IMR-90 (cell line): ENCODE data around the gene PSD2. TPM values are rescaled to one million over a fixed set of nuclear protein-coding genes. Genes with fewer than 3 reads are reported as not detected.

Experiments used
- ATAC-seq: fragments of 200-7000 bp; cut with Tn5 transposase; 2 replicates; pipeline ENCODE4 v1.9.1; 2020; ENCODE audit warnings: low read depth, mild to moderate bottlenecking, moderate library complexity
- BruUV-seq: library from RNA; stranded (reverse); fragments of 400-500 nt; replicated peaks from 2 replicates; lab custom pipeline; 2021; lab: Mats Ljungman, UMichigan
- CTCF ChIA-PET: fragments of 300-600 bp; formaldehyde crosslinking; extraction: SDS; loops from one replicate; lab custom pipeline; 2021; ENCODE audit warnings: antibody characterized with exemption; lab: Yijun Ruan, JAX
- POLR2A ChIA-PET: fragments of 300-600 bp; sonication (Branson Sonifier 250); formaldehyde crosslinking; loops from one replicate; lab custom pipeline; 2022; ENCODE audit warnings: antibody characterized with exemption; ENCODE audit not compliant: unreplicated experiment; lab: Charles Lee
- DNase-seq: peaks from one replicate; pipeline ENCODE4 v3.0.0; 2013
- H2AFZ ChIP-seq: replicated peaks from 2 replicates; pipeline ENCODE3; 2013; ENCODE audit warnings: low read length, mild to moderate bottlenecking; ENCODE audit not compliant: poor library complexity
- H2AK5ac ChIP-seq: 2 replicates; pipeline ENCODE4 v1.6.1; 2013; ENCODE audit warnings: low read depth, low read length, inconsistent platforms
- H2AK9ac ChIP-seq: replicated peaks from 2 replicates; pipeline ENCODE3; 2013; ENCODE audit warnings: mild to moderate bottlenecking, low read depth, low read length, moderate library complexity; ENCODE audit not compliant: poor library complexity
- H2BK120ac ChIP-seq: 2 replicates; pipeline ENCODE4 v1.6.1; 2013; ENCODE audit warnings: low read depth, low read length, inconsistent platforms
- H2BK15ac ChIP-seq: 3 replicates; pipeline ENCODE4 v1.6.1; 2013; ENCODE audit warnings: low read depth, low read length, inconsistent platforms
- H2BK20ac ChIP-seq: 2 replicates; pipeline ENCODE4 v1.6.1; 2013; ENCODE audit warnings: low read depth, mild to moderate bottlenecking, inconsistent platforms, low read length, moderate library complexity
- H2BK5ac ChIP-seq: 2 replicates; pipeline ENCODE4 v1.6.1; 2013; ENCODE audit warnings: mild to moderate bottlenecking, low read depth, low read length, inconsistent platforms; ENCODE audit not compliant: poor library complexity, severe bottlenecking
- H3K14ac ChIP-seq: replicated peaks from 2 replicates; pipeline ENCODE4 v1.6.1; 2013; ENCODE audit warnings: low read depth, low read length, inconsistent platforms
- H3K18ac ChIP-seq: 2 replicates; pipeline ENCODE4 v1.6.1; 2013; ENCODE audit warnings: low read depth, low read length, control low read depth
- H3K23ac ChIP-seq: 2 replicates; pipeline ENCODE4 v1.6.1; 2013; ENCODE audit warnings: low read depth, low read length, inconsistent platforms
- H3K27ac ChIP-seq: 2 replicates; pipeline ENCODE4 v1.5.1; 2013; ENCODE audit warnings: mild to moderate bottlenecking, control low read depth, low read length; ENCODE audit not compliant: insufficient read depth
- H3K27me3 ChIP-seq: 2 replicates; pipeline ENCODE4 v1.6.1; 2013; ENCODE audit warnings: low read length; ENCODE audit not compliant: control insufficient read depth, insufficient read depth
- H3K36me3 ChIP-seq: 2 replicates; pipeline ENCODE4 v1.6.1; 2013; ENCODE audit warnings: low read length, mixed read lengths; ENCODE audit not compliant: control insufficient read depth, insufficient read depth
- H3K4ac ChIP-seq: 2 replicates; pipeline ENCODE4 v1.6.1; 2013; ENCODE audit warnings: low read depth, low read length, inconsistent platforms
- H3K4me1 ChIP-seq: 2 replicates; pipeline ENCODE4 v1.6.1; 2013; ENCODE audit warnings: low read length, mixed read lengths; ENCODE audit not compliant: control insufficient read depth, insufficient read depth
- H3K4me2 ChIP-seq: 2 replicates; pipeline ENCODE4 v1.6.1; 2013; ENCODE audit warnings: low read depth, mild to moderate bottlenecking, control low read depth, low read length, moderate library complexity
- H3K4me3 ChIP-seq: 2 replicates; pipeline ENCODE4 v1.5.1; 2013; ENCODE audit warnings: low read depth, mild to moderate bottlenecking, control low read depth, low read length, moderate library complexity; ENCODE audit not compliant: insufficient read depth
- H3K56ac ChIP-seq: 2 replicates; pipeline ENCODE4 v1.6.1; 2013; ENCODE audit warnings: low read length, inconsistent platforms; ENCODE audit not compliant: insufficient read depth; ENCODE audit errors: extremely low read depth
- H3K79me1 ChIP-seq, 2 experiments: 2 replicates each; pipeline ENCODE4 v1.6.1; 2013; ENCODE audit warnings: low read length in 2 of 2, inconsistent platforms in 1 of 2, low read depth in 1 of 2
- H3K9ac ChIP-seq: 2 replicates; pipeline ENCODE4 v1.6.1; 2013; ENCODE audit warnings: low read depth, low read length, control low read depth
- H3K9me1 ChIP-seq: 2 replicates; pipeline ENCODE4 v1.6.1; 2013; ENCODE audit warnings: low read length, inconsistent platforms; ENCODE audit not compliant: insufficient read depth
- H3K9me3 ChIP-seq: 2 replicates; pipeline ENCODE4 v1.6.1; 2013; ENCODE audit warnings: low read length; ENCODE audit not compliant: control insufficient read depth, insufficient read depth
- H4K20me1 ChIP-seq: 2 replicates; pipeline ENCODE4 v1.6.1; 2013; ENCODE audit warnings: low read length, inconsistent platforms; ENCODE audit not compliant: insufficient read depth
- H4K5ac ChIP-seq: 2 replicates; pipeline ENCODE4 v1.6.1; 2013; ENCODE audit warnings: mild to moderate bottlenecking, low read depth, low read length, control low read depth
- H4K8ac ChIP-seq, 2 experiments: 2 replicates each; pipeline ENCODE4 v1.6.1; 2013; ENCODE audit warnings: low read depth in 2 of 2, low read length in 2 of 2, control low read depth in 1 of 2, inconsistent platforms in 1 of 2
- H4K91ac ChIP-seq: 2 replicates; pipeline ENCODE4 v1.6.1; 2013; ENCODE audit warnings: low read depth, low read length, inconsistent platforms; ENCODE audit not compliant: insufficient read depth
- BHLHE40 ChIP-seq: fragments of 150-350 bp; IDR thresholded peaks from 2 replicates; pipeline ENCODE4 v1.6.1; 2016; ENCODE audit warnings: mild to moderate bottlenecking, low read depth, low read length
- CEBPB ChIP-seq: IDR thresholded peaks from 2 replicates; pipeline ENCODE4 v1.6.1; 2012; ENCODE audit warnings: low read depth, low read length, improper control_type of control experiment
- CHD1 ChIP-seq: IDR thresholded peaks from 2 replicates; pipeline ENCODE4 v1.6.1; 2012; ENCODE audit warnings: low read depth, low read length, improper control_type of control experiment
- FOS ChIP-seq: fragments of 150-350 bp; IDR thresholded peaks from 2 replicates; pipeline ENCODE4 v1.6.1; 2016; ENCODE audit warnings: low read depth, low read length
- MAFK ChIP-seq: IDR thresholded peaks from 2 replicates; pipeline ENCODE4 v1.6.1; 2012; ENCODE audit warnings: low read depth, low read length, improper control_type of control experiment
- MAZ ChIP-seq: IDR thresholded peaks from 2 replicates; pipeline ENCODE4 v1.6.1; 2012; ENCODE audit warnings: low read depth, mild to moderate bottlenecking, low read length, improper control_type of control experiment, moderate library complexity, borderline replicate concordance
- MXI1 ChIP-seq: IDR thresholded peaks from 2 replicates; pipeline ENCODE4 v1.6.1; 2012; ENCODE audit warnings: low read depth, mild to moderate bottlenecking, low read length, moderate library complexity, borderline replicate concordance
- NFE2L2 ChIP-seq: fragments of 150-350 bp; IDR thresholded peaks from 2 replicates; pipeline ENCODE4 v1.6.1; 2016; ENCODE audit warnings: low read depth, mild to moderate bottlenecking, low read length
- POLR2A ChIP-seq: IDR thresholded peaks from 2 replicates; pipeline ENCODE4 v1.6.1; 2012; ENCODE audit warnings: mild to moderate bottlenecking, low read depth, low read length
- RAD21 ChIP-seq: IDR thresholded peaks from 2 replicates; pipeline ENCODE4 v1.6.1; 2012; ENCODE audit warnings: low read length, improper control_type of control experiment
- RCOR1 ChIP-seq: IDR thresholded peaks from 2 replicates; pipeline ENCODE4 v1.6.1; 2012; ENCODE audit warnings: mild to moderate bottlenecking, low read length, improper control_type of control experiment; ENCODE audit not compliant: insufficient replicate concordance
- SMC3 ChIP-seq: fragments of 150-350 bp; IDR thresholded peaks from 2 replicates; pipeline ENCODE4 v1.6.1; 2016; ENCODE audit warnings: low read depth, mild to moderate bottlenecking, antibody characterized with exemption, low read length, moderate library complexity
- WGBS, 2 experiments: methylation state at CpG; one replicate each; pipeline versions ENCODE4 v1.1.5 to v1.1.7; 2013; ENCODE audit warnings: missing lambda C conversion rate in 2 of 2; ENCODE audit not compliant: insufficient read length in 1 of 2; ENCODE audit errors: extremely low coverage in 2 of 2; 5-methylcytosine and 5-hydroxymethylcytosine counted together
- dilution Hi-C: fragments of 300-500 bp; cut with HindIII; formaldehyde crosslinking; loops from one replicate; pipeline ENCODE4 v1.14.3; 2018; ENCODE audit warnings: low sequenced_read_pairs; ENCODE audit not compliant: unreplicated experiment
- in situ Hi-C: fragments of 300-500 bp; cut with MboI; formaldehyde crosslinking; loops from 3 replicates; pipeline ENCODE4 v1.14.3; 2019; ENCODE audit warnings: low sequenced_read_pairs, inconsistent platforms, mixed read lengths
- intact Hi-C: fragments of 100-400 bp; cut with micrococcal nuclease; formaldehyde crosslinking; loops from 2 replicates; pipeline ENCODE4 v1.10.0; 2022
- polyA plus RNA-seq, 3 experiments: library from polyadenylated mRNA; depleted of rRNA; stranded (reverse); fragments of >200 nt; gene quantifications; 2 replicates each; pipeline ENCODE4 v1.2.3, GENCODE V29; 2012; ENCODE audit warnings: low replicate concordance in 1 of 3
- total RNA-seq: library from RNA; depleted of rRNA; stranded (reverse); fragments of >200 nt; gene quantifications from 2 replicates; pipeline ENCODE4 v1.2.3, GENCODE V29; 2012
- TF ChIP-seq, protein P1 (sequence below): fragments of 150-350 bp; IDR thresholded peaks from 2 replicates; pipeline ENCODE4 v1.6.1; 2016; ENCODE audit warnings: low read depth, mild to moderate bottlenecking, low read length, moderate library complexity, borderline replicate concordance
- TF ChIP-seq, protein P2 (sequence below): fragments of 150-350 bp; IDR thresholded peaks from 2 replicates; pipeline ENCODE4 v1.6.1; 2017; ENCODE audit warnings: mild to moderate bottlenecking, antibody characterized with exemption, low read length, low read depth
- TF ChIP-seq, protein P3 (sequence below): conservative IDR thresholded peaks from 2 replicates; pipeline ENCODE4 v1.5.1; 2012; ENCODE audit warnings: mild to moderate bottlenecking, low read depth, low read length, improper control_type of control experiment

The PSD2 gene
- total and polyA plus RNA-seq, 2 of the 4 experiments (the other 2 are of a cell fraction) = 0.05 TPM; not detected in 1

- BruUV-seq = no TSS peak
- ChIA-PET POLR2A (no interaction called here), CTCF (no interaction called here)
- H4K20me1 ChIP-seq = no peaks in the 10 kb centered on the region
- no peak overlapping the region for H2BK20ac ChIP-seq
- no peaks in the 10 kb centered on the region for H3K79me1 ChIP-seq
- H4K8ac ChIP-seq = no peak overlapping the region
- no peak overlapping the region for H3K18ac ChIP-seq
- no peak overlapping the region for H2BK15ac ChIP-seq
- in situ Hi-C loops (no loop called here), dilution Hi-C loops (no loop called here), intact Hi-C loops (no loop called here)
- no peak overlapping the region for H2AK5ac ChIP-seq
- no peak overlapping the region; the same call in 1 of the 2 replicates for H3K14ac ChIP-seq
- H3K9me1 ChIP-seq = no peaks in the 10 kb centered on the region
- no peak overlapping the region for H4K91ac ChIP-seq
- H3K9me3 ChIP-seq = no peaks in the 10 kb centered on the region
- no peak for DNase-seq
- 62% methylated on average over 3 of the region's 8 CpGs; no CpG with 5 or more reads in 1 of the 2 experiments for WGBS, 2 experiments
- no peaks in the 10 kb centered on the region for H3K4me1 ChIP-seq
- H2BK5ac ChIP-seq = no peak overlapping the region
- no peaks in the 10 kb centered on the region for H3K36me3 ChIP-seq
- no peak overlapping the region for H3K4me2 ChIP-seq
- no peak overlapping the region for H2AK9ac ChIP-seq
- H3K27ac ChIP-seq = no peak overlapping the region
- peaks cover 48% of the 10 kb centered on the region for H3K27me3 ChIP-seq
- H4K5ac ChIP-seq = no peak overlapping the region
- no peak for ATAC-seq
- no peak overlapping the region for H3K4me3 ChIP-seq
- no peak overlapping the region for H3K56ac ChIP-seq
- H2BK120ac ChIP-seq = no peak overlapping the region
- H2AFZ ChIP-seq = no peak overlapping the region
- no peak overlapping the region for H3K23ac ChIP-seq
- no peak overlapping the region for H3K9ac ChIP-seq
- no peak overlapping the region for H3K4ac ChIP-seq
- TF ChIP-seq, protein P1, sequence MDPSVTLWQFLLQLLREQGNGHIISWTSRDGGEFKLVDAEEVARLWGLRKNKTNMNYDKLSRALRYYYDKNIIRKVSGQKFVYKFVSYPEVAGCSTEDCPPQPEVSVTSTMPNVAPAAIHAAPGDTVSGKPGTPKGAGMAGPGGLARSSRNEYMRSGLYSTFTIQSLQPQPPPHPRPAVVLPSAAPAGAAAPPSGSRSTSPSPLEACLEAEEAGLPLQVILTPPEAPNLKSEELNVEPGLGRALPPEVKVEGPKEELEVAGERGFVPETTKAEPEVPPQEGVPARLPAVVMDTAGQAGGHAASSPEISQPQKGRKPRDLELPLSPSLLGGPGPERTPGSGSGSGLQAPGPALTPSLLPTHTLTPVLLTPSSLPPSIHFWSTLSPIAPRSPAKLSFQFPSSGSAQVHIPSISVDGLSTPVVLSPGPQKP = no peak
- TF ChIP-seq MXI1 (no peak), RAD21 (no peak), RCOR1 (no peak), MAZ (no peak), SMC3 (no peak), MAFK (no peak), POLR2A (no peak), CHD1 (no peak), FOS (no peak), BHLHE40 (no peak), NFE2L2 (no peak), CEBPB (no peak)
- TF ChIP-seq, protein P2, sequence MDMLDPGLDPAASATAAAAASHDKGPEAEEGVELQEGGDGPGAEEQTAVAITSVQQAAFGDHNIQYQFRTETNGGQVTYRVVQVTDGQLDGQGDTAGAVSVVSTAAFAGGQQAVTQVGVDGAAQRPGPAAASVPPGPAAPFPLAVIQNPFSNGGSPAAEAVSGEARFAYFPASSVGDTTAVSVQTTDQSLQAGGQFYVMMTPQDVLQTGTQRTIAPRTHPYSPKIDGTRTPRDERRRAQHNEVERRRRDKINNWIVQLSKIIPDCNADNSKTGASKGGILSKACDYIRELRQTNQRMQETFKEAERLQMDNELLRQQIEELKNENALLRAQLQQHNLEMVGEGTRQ = no peak
- TF ChIP-seq, protein P3, sequence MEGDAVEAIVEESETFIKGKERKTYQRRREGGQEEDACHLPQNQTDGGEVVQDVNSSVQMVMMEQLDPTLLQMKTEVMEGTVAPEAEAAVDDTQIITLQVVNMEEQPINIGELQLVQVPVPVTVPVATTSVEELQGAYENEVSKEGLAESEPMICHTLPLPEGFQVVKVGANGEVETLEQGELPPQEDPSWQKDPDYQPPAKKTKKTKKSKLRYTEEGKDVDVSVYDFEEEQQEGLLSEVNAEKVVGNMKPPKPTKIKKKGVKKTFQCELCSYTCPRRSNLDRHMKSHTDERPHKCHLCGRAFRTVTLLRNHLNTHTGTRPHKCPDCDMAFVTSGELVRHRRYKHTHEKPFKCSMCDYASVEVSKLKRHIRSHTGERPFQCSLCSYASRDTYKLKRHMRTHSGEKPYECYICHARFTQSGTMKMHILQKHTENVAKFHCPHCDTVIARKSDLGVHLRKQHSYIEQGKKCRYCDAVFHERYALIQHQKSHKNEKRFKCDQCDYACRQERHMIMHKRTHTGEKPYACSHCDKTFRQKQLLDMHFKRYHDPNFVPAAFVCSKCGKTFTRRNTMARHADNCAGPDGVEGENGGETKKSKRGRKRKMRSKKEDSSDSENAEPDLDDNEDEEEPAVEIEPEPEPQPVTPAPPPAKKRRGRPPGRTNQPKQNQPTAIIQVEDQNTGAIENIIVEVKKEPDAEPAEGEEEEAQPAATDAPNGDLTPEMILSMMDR = no peak
Measured at GRCh38 chr5:139810341-139811273, 15.0 kb downstream of the PSD2 start.
